NCI-H2107 treated with DMSO at 0.1 percent for 48 hours (cell line): ENCODE measurements around the gene VARS2.

Experiments used
- DNase-seq: peaks from one replicate; lab custom pipeline; 2025; ENCODE audit not compliant: unreplicated experiment; lab: John Stamatoyannopoulos, UW

VARS2 gene

DNA sequence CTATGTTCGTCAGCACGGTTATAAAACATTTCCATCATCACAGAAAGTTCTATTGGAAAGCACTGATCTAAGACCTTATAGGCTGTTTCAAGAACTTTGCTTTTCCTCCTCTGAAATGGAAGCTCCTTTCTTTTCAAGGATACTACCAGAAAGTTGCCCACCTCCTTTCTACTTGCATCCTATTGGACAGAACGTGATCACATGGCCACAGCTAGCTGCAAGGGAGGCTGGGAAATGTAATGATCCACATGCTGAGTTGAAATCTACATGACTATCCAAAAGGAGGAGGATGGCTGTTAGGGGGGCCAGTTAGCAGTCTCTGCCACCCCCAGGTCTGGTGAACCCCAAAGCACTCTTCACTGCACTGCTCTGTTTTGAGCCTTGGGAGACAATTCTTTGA, 14.6 kb downstream of the VARS2 start:
- no peak for DNase-seq

DNA sequence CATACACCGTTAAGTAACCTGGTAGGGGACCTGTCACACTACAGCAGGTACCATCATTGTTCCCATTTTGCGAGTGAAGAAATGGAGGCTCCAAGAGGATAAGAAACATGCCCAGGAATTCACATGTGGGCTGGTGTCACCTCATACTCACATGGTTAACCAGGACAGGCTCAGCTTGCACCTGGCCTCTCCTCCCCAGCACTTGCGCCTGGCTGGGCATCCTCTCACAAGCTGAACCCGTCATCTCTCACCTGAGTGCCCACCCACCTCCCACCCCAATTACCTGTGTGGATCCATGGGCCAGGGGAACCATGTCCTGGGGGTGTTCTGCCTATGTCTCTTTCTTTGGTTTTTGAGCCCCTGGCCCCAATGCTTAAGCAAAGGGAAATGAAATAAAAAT, 16.5 kb downstream of the VARS2 start:
- no peak for DNase-seq

- DNase-seq, result no peak
These were observed 17.2 kb downstream of the VARS2 start for GRCh38 chr6:30931272-30931671.

GRCh38 chr6:30931969-30932645, 18.1 kb downstream of the VARS2 start, which contains the start of gene SFTA2:
Gene SFTA2 (minus strand): TSS chr6:30932170. CDS start chr6:30932096, 74 bp downstream.
- no peak for DNase-seq

- no peak for DNase-seq
These were observed 18.8 kb downstream of the VARS2 start for GRCh38 chr6:30932665-30933365.

GRCh38 chr6:30935018-30935417, 21.0 kb downstream of the VARS2 start:
- no peak for DNase-seq

DNA sequence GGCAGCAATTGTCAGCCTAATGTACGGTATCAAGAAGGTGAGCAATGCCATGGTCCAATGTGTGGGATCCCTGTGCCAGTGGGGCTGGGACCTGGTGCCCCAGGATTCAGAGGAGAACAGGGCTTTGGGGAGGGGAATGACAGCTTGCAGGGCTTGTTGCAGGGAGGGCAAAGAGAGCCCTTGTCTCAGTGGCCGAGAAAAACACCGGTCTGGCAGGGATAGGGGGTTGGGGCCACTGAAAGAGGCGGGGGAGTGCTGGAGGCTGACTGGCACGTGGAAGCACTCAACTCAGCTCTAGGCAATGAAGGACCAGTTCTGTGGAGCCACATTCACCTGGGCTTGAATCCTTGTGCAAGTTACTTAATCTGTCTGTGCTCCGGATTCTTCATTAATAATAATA, 23.2 kb downstream of the VARS2 start:
- no peak for DNase-seq

- DNase-seq, result no peak
These were observed 24.7 kb downstream of the VARS2 start for GRCh38 chr6:30938730-30939129.

GRCh38 chr6:30939473-30939872, 25.4 kb downstream of the VARS2 start:
- no peak for DNase-seq

DNA sequence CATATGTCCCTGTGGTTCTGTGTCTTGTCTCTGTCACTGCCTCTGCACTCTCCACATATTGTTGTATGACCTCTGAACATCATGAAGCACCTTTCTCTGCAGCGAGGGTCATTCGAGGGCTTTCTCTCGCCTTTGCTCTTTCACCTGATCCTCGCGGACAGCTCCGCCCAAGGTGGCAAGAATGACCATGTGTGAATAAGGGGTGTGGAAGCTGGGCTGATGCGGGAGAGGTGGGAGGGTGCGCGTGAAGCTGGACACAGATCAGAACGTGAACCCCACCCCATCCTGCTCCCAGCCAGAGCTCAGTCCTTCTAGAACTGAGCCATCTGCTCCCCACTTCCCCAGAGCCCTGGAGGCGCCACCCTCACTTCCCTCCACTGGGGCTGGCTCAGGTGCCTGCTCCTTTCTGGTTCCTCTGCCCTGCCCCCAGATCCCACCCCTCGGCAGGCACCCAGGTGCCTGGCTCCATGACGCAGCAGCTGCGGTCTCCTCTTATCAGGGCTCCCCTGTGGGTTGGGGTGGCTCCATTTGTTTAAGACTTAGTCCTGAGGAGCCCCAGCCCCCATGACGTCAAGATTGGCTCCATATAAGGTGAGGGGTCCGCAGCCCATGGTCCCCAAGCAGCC, 26.4 kb downstream of the VARS2 start, which contains the start of gene MUCL3:
MUCL3 (plus strand) TSS at position 613 of the 626 bp plus-strand sequence. CDS start 27 bp downstream, outside the sequence.
- DNase-seq, result no peak

DNA sequence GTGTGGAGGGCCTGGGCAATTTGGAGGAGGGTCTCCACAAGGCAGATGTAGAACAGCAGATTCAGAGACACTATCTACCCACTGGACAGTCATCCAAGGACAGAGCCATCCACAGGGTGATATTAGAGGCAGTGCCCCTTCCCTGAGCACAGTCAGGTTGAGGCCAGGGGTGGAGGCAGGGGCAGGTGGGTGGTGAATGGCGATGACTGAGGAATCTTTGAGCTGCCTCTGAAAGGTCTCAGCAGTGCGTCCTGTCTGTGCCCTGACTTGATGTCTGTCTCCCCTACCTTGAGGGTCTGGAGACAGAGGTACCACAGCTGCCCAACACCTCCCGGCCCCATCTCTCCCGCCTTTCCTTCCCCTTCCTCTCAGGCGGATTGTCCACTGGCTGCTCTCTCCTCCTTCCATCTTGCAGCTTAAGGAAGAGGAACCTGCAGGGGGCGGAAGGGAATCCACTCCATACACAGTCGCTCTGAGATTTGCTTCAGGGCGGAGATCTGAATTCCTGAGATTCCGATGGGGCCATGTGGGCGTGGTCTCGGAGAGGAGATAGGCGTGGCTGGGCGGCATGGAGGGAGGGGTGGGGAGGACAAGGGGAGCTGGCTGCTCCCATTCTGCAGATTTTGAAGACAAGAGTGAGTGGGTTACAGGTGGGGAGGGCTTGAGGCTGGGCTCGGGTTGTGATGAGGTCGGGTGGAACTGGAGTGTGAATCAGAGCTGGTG, 28.5 kb downstream of the VARS2 start:
- no peak for DNase-seq

GRCh38 chr6:30944051-30944450, 30.0 kb downstream of the VARS2 start:
- DNase-seq, result no peak

- DNase-seq, result no peak
These were observed 31.2 kb downstream of the VARS2 start for GRCh38 chr6:30945281-30945680.

GRCh38 chr6:30947231-30947630, 33.2 kb downstream of the VARS2 start:
- no peak for DNase-seq

- DNase-seq, result no peak
These were observed 34.8 kb downstream of the VARS2 start for GRCh38 chr6:30948811-30949210.

DNA sequence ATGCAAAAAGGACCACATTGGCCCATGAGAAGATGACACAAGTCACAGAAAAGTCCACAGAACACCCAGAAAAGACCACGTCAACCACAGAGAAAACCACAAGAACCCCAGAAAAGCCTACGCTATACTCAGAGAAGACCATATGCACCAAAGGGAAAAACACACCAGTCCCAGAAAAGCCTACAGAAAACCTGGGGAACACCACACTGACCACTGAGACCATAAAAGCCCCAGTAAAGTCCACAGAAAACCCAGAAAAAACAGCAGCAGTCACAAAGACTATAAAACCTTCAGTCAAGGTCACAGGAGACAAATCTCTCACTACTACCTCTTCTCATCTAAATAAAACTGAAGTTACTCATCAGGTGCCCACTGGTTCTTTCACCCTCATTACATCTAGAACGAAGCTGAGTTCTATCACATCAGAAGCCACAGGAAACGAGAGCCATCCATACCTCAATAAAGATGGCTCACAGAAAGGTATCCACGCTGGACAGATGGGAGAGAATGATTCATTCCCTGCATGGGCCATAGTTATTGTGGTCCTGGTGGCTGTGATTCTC, 38.0 kb downstream of the VARS2 start:
- DNase-seq, result no peak

- no peak for DNase-seq
These were observed 40.8 kb downstream of the VARS2 start for GRCh38 chr6:30954631-30955366.

- DNase-seq, result no peak
These were observed 41.5 kb downstream of the VARS2 start for GRCh38 chr6:30955367-30956042.

- no peak for DNase-seq
These were observed 43.7 kb downstream of the VARS2 start for GRCh38 chr6:30957716-30958115.
